IMR-90 (cell line): ENCODE measurements around the gene MTHFD2L. TPM values are rescaled to one million over a fixed set of nuclear protein-coding genes. Genes with fewer than 3 reads are reported as not detected.
A peak's percentile ranks its signal among the peaks of the same experiment; 100 is the strongest.

ENCODE experiments used
- ATAC-seq: fragments of 200-7000 bp; cut with Tn5 transposase; 2 replicates; pipeline ENCODE4 v1.9.1; 2020; ENCODE audit warnings: low read depth, mild to moderate bottlenecking, moderate library complexity
- BruUV-seq: library from RNA; stranded (reverse); fragments of 400-500 nt; replicated peaks from 2 replicates; lab custom pipeline; 2021; lab: Mats Ljungman, UMichigan
- CTCF ChIA-PET: fragments of 300-600 bp; formaldehyde crosslinking; extraction: SDS; loops from one replicate; lab custom pipeline; 2021; ENCODE audit warnings: antibody characterized with exemption; lab: Yijun Ruan, JAX
- POLR2A ChIA-PET: fragments of 300-600 bp; sonication (Branson Sonifier 250); formaldehyde crosslinking; loops from one replicate; lab custom pipeline; 2022; ENCODE audit warnings: antibody characterized with exemption; ENCODE audit not compliant: unreplicated experiment; lab: Charles Lee
- DNase-seq: peaks from one replicate; pipeline ENCODE4 v3.0.0; 2013
- H2AFZ ChIP-seq: replicated peaks from 2 replicates; pipeline ENCODE3; 2013; ENCODE audit warnings: low read length, mild to moderate bottlenecking; ENCODE audit not compliant: poor library complexity
- H2AK5ac ChIP-seq: 2 replicates; pipeline ENCODE4 v1.6.1; 2013; ENCODE audit warnings: low read depth, low read length, inconsistent platforms
- H2AK9ac ChIP-seq: replicated peaks from 2 replicates; pipeline ENCODE3; 2013; ENCODE audit warnings: mild to moderate bottlenecking, low read depth, low read length, moderate library complexity; ENCODE audit not compliant: poor library complexity
- H2BK120ac ChIP-seq: 2 replicates; pipeline ENCODE4 v1.6.1; 2013; ENCODE audit warnings: low read depth, low read length, inconsistent platforms
- H2BK15ac ChIP-seq: 3 replicates; pipeline ENCODE4 v1.6.1; 2013; ENCODE audit warnings: low read depth, low read length, inconsistent platforms
- H2BK20ac ChIP-seq: 2 replicates; pipeline ENCODE4 v1.6.1; 2013; ENCODE audit warnings: low read depth, mild to moderate bottlenecking, inconsistent platforms, low read length, moderate library complexity
- H2BK5ac ChIP-seq: 2 replicates; pipeline ENCODE4 v1.6.1; 2013; ENCODE audit warnings: mild to moderate bottlenecking, low read depth, low read length, inconsistent platforms; ENCODE audit not compliant: poor library complexity, severe bottlenecking
- H3K14ac ChIP-seq: replicated peaks from 2 replicates; pipeline ENCODE4 v1.6.1; 2013; ENCODE audit warnings: low read depth, low read length, inconsistent platforms
- H3K18ac ChIP-seq: 2 replicates; pipeline ENCODE4 v1.6.1; 2013; ENCODE audit warnings: low read depth, low read length, control low read depth
- H3K23ac ChIP-seq: 2 replicates; pipeline ENCODE4 v1.6.1; 2013; ENCODE audit warnings: low read depth, low read length, inconsistent platforms
- H3K27ac ChIP-seq: 2 replicates; pipeline ENCODE4 v1.5.1; 2013; ENCODE audit warnings: mild to moderate bottlenecking, control low read depth, low read length; ENCODE audit not compliant: insufficient read depth
- H3K27me3 ChIP-seq: 2 replicates; pipeline ENCODE4 v1.6.1; 2013; ENCODE audit warnings: low read length; ENCODE audit not compliant: control insufficient read depth, insufficient read depth
- H3K36me3 ChIP-seq: 2 replicates; pipeline ENCODE4 v1.6.1; 2013; ENCODE audit warnings: low read length, mixed read lengths; ENCODE audit not compliant: control insufficient read depth, insufficient read depth
- H3K4ac ChIP-seq: 2 replicates; pipeline ENCODE4 v1.6.1; 2013; ENCODE audit warnings: low read depth, low read length, inconsistent platforms
- H3K4me1 ChIP-seq: 2 replicates; pipeline ENCODE4 v1.6.1; 2013; ENCODE audit warnings: low read length, mixed read lengths; ENCODE audit not compliant: control insufficient read depth, insufficient read depth
- H3K4me2 ChIP-seq: 2 replicates; pipeline ENCODE4 v1.6.1; 2013; ENCODE audit warnings: low read depth, mild to moderate bottlenecking, control low read depth, low read length, moderate library complexity
- H3K4me3 ChIP-seq: 2 replicates; pipeline ENCODE4 v1.5.1; 2013; ENCODE audit warnings: low read depth, mild to moderate bottlenecking, control low read depth, low read length, moderate library complexity; ENCODE audit not compliant: insufficient read depth
- H3K56ac ChIP-seq: 2 replicates; pipeline ENCODE4 v1.6.1; 2013; ENCODE audit warnings: low read length, inconsistent platforms; ENCODE audit not compliant: insufficient read depth; ENCODE audit errors: extremely low read depth
- H3K79me1 ChIP-seq, 2 experiments: 2 replicates each; pipeline ENCODE4 v1.6.1; 2013; ENCODE audit warnings: low read length in 2 of 2, inconsistent platforms in 1 of 2, low read depth in 1 of 2
- H3K9ac ChIP-seq: 2 replicates; pipeline ENCODE4 v1.6.1; 2013; ENCODE audit warnings: low read depth, low read length, control low read depth
- H3K9me1 ChIP-seq: 2 replicates; pipeline ENCODE4 v1.6.1; 2013; ENCODE audit warnings: low read length, inconsistent platforms; ENCODE audit not compliant: insufficient read depth
- H3K9me3 ChIP-seq: 2 replicates; pipeline ENCODE4 v1.6.1; 2013; ENCODE audit warnings: low read length; ENCODE audit not compliant: control insufficient read depth, insufficient read depth
- H4K20me1 ChIP-seq: 2 replicates; pipeline ENCODE4 v1.6.1; 2013; ENCODE audit warnings: low read length, inconsistent platforms; ENCODE audit not compliant: insufficient read depth
- H4K5ac ChIP-seq: 2 replicates; pipeline ENCODE4 v1.6.1; 2013; ENCODE audit warnings: mild to moderate bottlenecking, low read depth, low read length, control low read depth
- H4K8ac ChIP-seq, 2 experiments: 2 replicates each; pipeline ENCODE4 v1.6.1; 2013; ENCODE audit warnings: low read depth in 2 of 2, low read length in 2 of 2, control low read depth in 1 of 2, inconsistent platforms in 1 of 2
- H4K91ac ChIP-seq: 2 replicates; pipeline ENCODE4 v1.6.1; 2013; ENCODE audit warnings: low read depth, low read length, inconsistent platforms; ENCODE audit not compliant: insufficient read depth
- BHLHE40 ChIP-seq: fragments of 150-350 bp; IDR thresholded peaks from 2 replicates; pipeline ENCODE4 v1.6.1; 2016; ENCODE audit warnings: mild to moderate bottlenecking, low read depth, low read length
- CEBPB ChIP-seq: IDR thresholded peaks from 2 replicates; pipeline ENCODE4 v1.6.1; 2012; ENCODE audit warnings: low read depth, low read length, improper control_type of control experiment
- CHD1 ChIP-seq: IDR thresholded peaks from 2 replicates; pipeline ENCODE4 v1.6.1; 2012; ENCODE audit warnings: low read depth, low read length, improper control_type of control experiment
- FOS ChIP-seq: fragments of 150-350 bp; IDR thresholded peaks from 2 replicates; pipeline ENCODE4 v1.6.1; 2016; ENCODE audit warnings: low read depth, low read length
- MAFK ChIP-seq: IDR thresholded peaks from 2 replicates; pipeline ENCODE4 v1.6.1; 2012; ENCODE audit warnings: low read depth, low read length, improper control_type of control experiment
- MAZ ChIP-seq: IDR thresholded peaks from 2 replicates; pipeline ENCODE4 v1.6.1; 2012; ENCODE audit warnings: low read depth, mild to moderate bottlenecking, low read length, improper control_type of control experiment, moderate library complexity, borderline replicate concordance
- MXI1 ChIP-seq: IDR thresholded peaks from 2 replicates; pipeline ENCODE4 v1.6.1; 2012; ENCODE audit warnings: low read depth, mild to moderate bottlenecking, low read length, moderate library complexity, borderline replicate concordance
- NFE2L2 ChIP-seq: fragments of 150-350 bp; IDR thresholded peaks from 2 replicates; pipeline ENCODE4 v1.6.1; 2016; ENCODE audit warnings: low read depth, mild to moderate bottlenecking, low read length
- POLR2A ChIP-seq: IDR thresholded peaks from 2 replicates; pipeline ENCODE4 v1.6.1; 2012; ENCODE audit warnings: mild to moderate bottlenecking, low read depth, low read length
- RAD21 ChIP-seq: IDR thresholded peaks from 2 replicates; pipeline ENCODE4 v1.6.1; 2012; ENCODE audit warnings: low read length, improper control_type of control experiment
- RFX5 ChIP-seq: IDR thresholded peaks from 2 replicates; pipeline ENCODE4 v1.8.0; 2012; ENCODE audit warnings: low read depth, mild to moderate bottlenecking, low read length, moderate library complexity
- SMC3 ChIP-seq: fragments of 150-350 bp; IDR thresholded peaks from 2 replicates; pipeline ENCODE4 v1.6.1; 2016; ENCODE audit warnings: low read depth, mild to moderate bottlenecking, antibody characterized with exemption, low read length, moderate library complexity
- dilution Hi-C: fragments of 300-500 bp; cut with HindIII; formaldehyde crosslinking; loops from one replicate; pipeline ENCODE4 v1.14.3; 2018; ENCODE audit warnings: low sequenced_read_pairs; ENCODE audit not compliant: unreplicated experiment
- in situ Hi-C: fragments of 300-500 bp; cut with MboI; formaldehyde crosslinking; loops from 3 replicates; pipeline ENCODE4 v1.14.3; 2019; ENCODE audit warnings: low sequenced_read_pairs, inconsistent platforms, mixed read lengths
- intact Hi-C: fragments of 100-400 bp; cut with micrococcal nuclease; formaldehyde crosslinking; loops from 2 replicates; pipeline ENCODE4 v1.10.0; 2022
- polyA plus RNA-seq, 3 experiments: library from polyadenylated mRNA; depleted of rRNA; stranded (reverse); fragments of >200 nt; gene quantifications; 2 replicates each; pipeline ENCODE4 v1.2.3, GENCODE V29; 2012; ENCODE audit warnings: low replicate concordance in 1 of 3
- total RNA-seq: library from RNA; depleted of rRNA; stranded (reverse); fragments of >200 nt; gene quantifications from 2 replicates; pipeline ENCODE4 v1.2.3, GENCODE V29; 2012
- TF ChIP-seq, protein P1 (sequence below): fragments of 150-350 bp; IDR thresholded peaks from 2 replicates; pipeline ENCODE4 v1.6.1; 2016; ENCODE audit warnings: low read depth, mild to moderate bottlenecking, low read length, moderate library complexity, borderline replicate concordance
- TF ChIP-seq, protein P2 (sequence below): fragments of 150-350 bp; IDR thresholded peaks from 2 replicates; pipeline ENCODE4 v1.6.1; 2017; ENCODE audit warnings: mild to moderate bottlenecking, antibody characterized with exemption, low read length, low read depth
- TF ChIP-seq, protein P3 (sequence below): conservative IDR thresholded peaks from 2 replicates; pipeline ENCODE4 v1.5.1; 2012; ENCODE audit warnings: mild to moderate bottlenecking, low read depth, low read length, improper control_type of control experiment

Gene MTHFD2L
- total and polyA plus RNA-seq, 2 of the 4 experiments (the other 2 are of a cell fraction), result 2.8 to 4.3 TPM

DNA sequence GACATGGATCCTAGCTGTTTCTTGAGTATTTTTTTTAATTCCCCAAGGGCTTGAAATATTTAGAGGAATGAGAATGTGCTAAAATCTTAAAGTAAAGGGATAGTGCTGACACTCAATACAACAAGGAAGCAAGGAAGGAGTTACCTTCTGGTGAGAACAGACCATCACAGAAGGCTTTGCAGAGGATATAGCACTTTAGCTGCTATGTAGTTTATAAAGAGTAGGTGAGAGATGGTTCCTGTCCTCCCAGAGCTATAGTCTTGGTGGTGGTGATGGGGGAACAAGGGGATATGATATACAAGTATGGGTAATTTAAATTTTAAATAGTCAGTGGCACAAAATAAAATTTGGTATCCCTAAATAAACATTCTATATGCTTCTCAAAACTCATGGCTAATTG is 47.6 kb downstream of the MTHFD2L start:
- no peak overlapping the region for H3K9ac ChIP-seq
- H3K9me1 ChIP-seq, result peaks cover 3% of the 10 kb centered on the region; the same call in 1 of the 2 replicates
- no peak overlapping the region for H2BK15ac ChIP-seq
- no peaks in the 10 kb centered on the region for H3K36me3 ChIP-seq
- H2BK20ac ChIP-seq, result no peak overlapping the region
- ATAC-seq (no peak), DNase-seq (no peak)
- no peak overlapping the region for H4K91ac ChIP-seq
- H3K4me2 ChIP-seq, result no peak overlapping the region
- intact Hi-C loops, result no loop called here
- H3K18ac ChIP-seq, result no peak overlapping the region
- H3K27me3 ChIP-seq, result no peaks in the 10 kb centered on the region
- no peaks in the 10 kb centered on the region for H3K9me3 ChIP-seq
- no peak overlapping the region for H2AK5ac ChIP-seq
- dilution Hi-C loops, result no loop called here
- no peaks in the 10 kb centered on the region for H3K79me1 ChIP-seq
- CTCF ChIA-PET, result interaction anchor here (0.8 kb wide), 1 partner anchor 10 kb away, joined by 3 read pairs; no protein-coding TSS in a partner anchor
- no peak overlapping the region for H3K27ac ChIP-seq
- H2AK9ac ChIP-seq, result no peak overlapping the region
- no peak overlapping the region for H3K4ac ChIP-seq
- peaks cover 2% of the 10 kb centered on the region; the same call in 1 of the 2 replicates for H3K4me1 ChIP-seq
- no peak overlapping the region for H3K56ac ChIP-seq
- H2BK5ac ChIP-seq, result no peak overlapping the region
- H2BK120ac ChIP-seq, result 0 out of 2 replicates have a peak overlapping the region, but pooled peaks have one; percentile 10
- TF ChIP-seq RFX5 (no peak), POLR2A (no peak), MAZ (no peak), MXI1 (no peak), SMC3 (no peak), RAD21 (no peak), CHD1 (no peak), BHLHE40 (no peak), MAFK (no peak), CEBPB (no peak), NFE2L2 (no peak), FOS (no peak)
- TF ChIP-seq, protein P1, sequence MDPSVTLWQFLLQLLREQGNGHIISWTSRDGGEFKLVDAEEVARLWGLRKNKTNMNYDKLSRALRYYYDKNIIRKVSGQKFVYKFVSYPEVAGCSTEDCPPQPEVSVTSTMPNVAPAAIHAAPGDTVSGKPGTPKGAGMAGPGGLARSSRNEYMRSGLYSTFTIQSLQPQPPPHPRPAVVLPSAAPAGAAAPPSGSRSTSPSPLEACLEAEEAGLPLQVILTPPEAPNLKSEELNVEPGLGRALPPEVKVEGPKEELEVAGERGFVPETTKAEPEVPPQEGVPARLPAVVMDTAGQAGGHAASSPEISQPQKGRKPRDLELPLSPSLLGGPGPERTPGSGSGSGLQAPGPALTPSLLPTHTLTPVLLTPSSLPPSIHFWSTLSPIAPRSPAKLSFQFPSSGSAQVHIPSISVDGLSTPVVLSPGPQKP, result no peak
- TF ChIP-seq, protein P2, sequence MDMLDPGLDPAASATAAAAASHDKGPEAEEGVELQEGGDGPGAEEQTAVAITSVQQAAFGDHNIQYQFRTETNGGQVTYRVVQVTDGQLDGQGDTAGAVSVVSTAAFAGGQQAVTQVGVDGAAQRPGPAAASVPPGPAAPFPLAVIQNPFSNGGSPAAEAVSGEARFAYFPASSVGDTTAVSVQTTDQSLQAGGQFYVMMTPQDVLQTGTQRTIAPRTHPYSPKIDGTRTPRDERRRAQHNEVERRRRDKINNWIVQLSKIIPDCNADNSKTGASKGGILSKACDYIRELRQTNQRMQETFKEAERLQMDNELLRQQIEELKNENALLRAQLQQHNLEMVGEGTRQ, result no peak
- TF ChIP-seq, protein P3, sequence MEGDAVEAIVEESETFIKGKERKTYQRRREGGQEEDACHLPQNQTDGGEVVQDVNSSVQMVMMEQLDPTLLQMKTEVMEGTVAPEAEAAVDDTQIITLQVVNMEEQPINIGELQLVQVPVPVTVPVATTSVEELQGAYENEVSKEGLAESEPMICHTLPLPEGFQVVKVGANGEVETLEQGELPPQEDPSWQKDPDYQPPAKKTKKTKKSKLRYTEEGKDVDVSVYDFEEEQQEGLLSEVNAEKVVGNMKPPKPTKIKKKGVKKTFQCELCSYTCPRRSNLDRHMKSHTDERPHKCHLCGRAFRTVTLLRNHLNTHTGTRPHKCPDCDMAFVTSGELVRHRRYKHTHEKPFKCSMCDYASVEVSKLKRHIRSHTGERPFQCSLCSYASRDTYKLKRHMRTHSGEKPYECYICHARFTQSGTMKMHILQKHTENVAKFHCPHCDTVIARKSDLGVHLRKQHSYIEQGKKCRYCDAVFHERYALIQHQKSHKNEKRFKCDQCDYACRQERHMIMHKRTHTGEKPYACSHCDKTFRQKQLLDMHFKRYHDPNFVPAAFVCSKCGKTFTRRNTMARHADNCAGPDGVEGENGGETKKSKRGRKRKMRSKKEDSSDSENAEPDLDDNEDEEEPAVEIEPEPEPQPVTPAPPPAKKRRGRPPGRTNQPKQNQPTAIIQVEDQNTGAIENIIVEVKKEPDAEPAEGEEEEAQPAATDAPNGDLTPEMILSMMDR, result no peak
- no peak overlapping the region for H3K4me3 ChIP-seq
- H3K14ac ChIP-seq, result no peak overlapping the region
- no peak overlapping the region for H2AFZ ChIP-seq
- H4K8ac ChIP-seq, result 0 out of 4 replicates have a peak overlapping the region, but pooled peaks of 1 of the 2 experiments have one; percentile 21
- POLR2A ChIA-PET, result no interaction called here
- in situ Hi-C loops, result no loop called here
- no peak overlapping the region; the same call in 1 of the 2 replicates for H3K23ac ChIP-seq
- no peak overlapping the region for H4K5ac ChIP-seq
- no peaks in the 10 kb centered on the region for H4K20me1 ChIP-seq
- BruUV-seq, result no TSS peak
